Mucosa of descending colon (tissue), 3 donors: ENCODE results near the gene AK9. TPM values are rescaled to one million over a fixed set of nuclear protein-coding genes. Genes with fewer than 3 reads are reported as not detected.

Experiments used
- ATAC-seq: fragments of 200-7000 bp; cut with Tn5 transposase; one replicate; pipeline ENCODE4 v1.9.1; 2020; ENCODE audit warnings: mild to moderate bottlenecking, moderate library complexity
- DNase-seq, 3 donors: peaks; one replicate each; pipeline ENCODE4 v3.0.0-alpha.2; 2020
- H3K36me3 ChIP-seq: fragments of 200-600 bp; one replicate; pipeline ENCODE4 v1.8.0; 2021; ENCODE audit warnings: low read depth, mild to moderate bottlenecking
- H3K4me1 ChIP-seq: fragments of 200-600 bp; one replicate; pipeline ENCODE4 v1.8.0; 2021; ENCODE audit warnings: low read depth, mild to moderate bottlenecking
- H3K4me3 ChIP-seq: fragments of 200-600 bp; one replicate; pipeline ENCODE4 v1.8.0; 2021; ENCODE audit warnings: mild to moderate bottlenecking
- H3K9me3 ChIP-seq: fragments of 200-600 bp; one replicate; pipeline ENCODE4 v1.8.0; 2021; ENCODE audit warnings: mild to moderate bottlenecking
- intact Hi-C, 2 donors: fragments of 100-400 bp; cut with DNase I in 1 of 2; cut with micrococcal nuclease in 1 of 2; formaldehyde crosslinking; loops; one replicate each; pipeline versions ENCODE4 v1.11.0 to v1.11.1; 2022; cut with DNase I, micrococcal nuclease
- total RNA-seq, 3 donors: library from RNA; stranded (reverse); fragmentation: NEBNext Ultra II Directional in 2 of 3; extraction: Animal tissue kit (Norgen Biotek cat#: 25700) in 2 of 3; gene quantifications; one replicate each; pipeline versions ENCODE4 v1.2.1 to v1.2.4, GENCODE V29; 2021 to 2023
- TF ChIP-seq, protein P1 (sequence below): fragments of 200-600 bp; IDR thresholded peaks from one replicate; pipeline ENCODE4 v1.8.0; 2022; ENCODE audit warnings: antibody characterized with exemption, mild to moderate bottlenecking
- donor health status: DM: no; HTN: no; CAD: no; lungs with moderate emphysema.
- donor health status: DM: no; HTN: no; CAD: no.
- donor health status: DM: no; HTN: yes; CAD: no.

AK9 gene
- total RNA-seq, 3 donors from 2014 or later: 7.2 to 15.0 (median 10.9) TPM

GRCh38 chr6:109511832-109512231, 179.2 kb downstream of the AK9 start:
- H3K9me3 ChIP-seq: no peaks in the 10 kb centered on the region
- no peak overlapping the region for H3K4me3 ChIP-seq
- intact Hi-C loops: no loop called here
- no peak for ATAC-seq
- no peak for DNase-seq
- TF ChIP-seq, protein P1, sequence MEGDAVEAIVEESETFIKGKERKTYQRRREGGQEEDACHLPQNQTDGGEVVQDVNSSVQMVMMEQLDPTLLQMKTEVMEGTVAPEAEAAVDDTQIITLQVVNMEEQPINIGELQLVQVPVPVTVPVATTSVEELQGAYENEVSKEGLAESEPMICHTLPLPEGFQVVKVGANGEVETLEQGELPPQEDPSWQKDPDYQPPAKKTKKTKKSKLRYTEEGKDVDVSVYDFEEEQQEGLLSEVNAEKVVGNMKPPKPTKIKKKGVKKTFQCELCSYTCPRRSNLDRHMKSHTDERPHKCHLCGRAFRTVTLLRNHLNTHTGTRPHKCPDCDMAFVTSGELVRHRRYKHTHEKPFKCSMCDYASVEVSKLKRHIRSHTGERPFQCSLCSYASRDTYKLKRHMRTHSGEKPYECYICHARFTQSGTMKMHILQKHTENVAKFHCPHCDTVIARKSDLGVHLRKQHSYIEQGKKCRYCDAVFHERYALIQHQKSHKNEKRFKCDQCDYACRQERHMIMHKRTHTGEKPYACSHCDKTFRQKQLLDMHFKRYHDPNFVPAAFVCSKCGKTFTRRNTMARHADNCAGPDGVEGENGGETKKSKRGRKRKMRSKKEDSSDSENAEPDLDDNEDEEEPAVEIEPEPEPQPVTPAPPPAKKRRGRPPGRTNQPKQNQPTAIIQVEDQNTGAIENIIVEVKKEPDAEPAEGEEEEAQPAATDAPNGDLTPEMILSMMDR: no peak
- no peaks in the 10 kb centered on the region for H3K4me1 ChIP-seq
- no peaks in the 10 kb centered on the region for H3K36me3 ChIP-seq

GRCh38 chr6:109510358-109510757, 180.6 kb downstream of the AK9 start:
- no peaks in the 10 kb centered on the region for H3K36me3 ChIP-seq
- H3K4me3 ChIP-seq: no peak overlapping the region

GRCh38 chr6:109508166-109508860, 182.7 kb downstream of the AK9 start:
- ATAC-seq (no peak), DNase-seq (no peak)
- Histone ChIP-seq H3K9me3 (no peaks in the 10 kb centered on the region), H3K4me3 (no peak overlapping the region), H3K36me3 (no peaks in the 10 kb centered on the region), H3K4me1 (no peaks in the 10 kb centered on the region)
- intact Hi-C loops: no loop called here
- TF ChIP-seq, protein P1: no peak

More at GRCh38 chr6:109510358-109510757, 180.6 kb downstream of the AK9 start:
- no peaks in the 10 kb centered on the region for H3K9me3 ChIP-seq
- TF ChIP-seq, protein P1: no peak
- DNase-seq (no peak), ATAC-seq (no peak)
- intact Hi-C loops: no loop called here
- no peaks in the 10 kb centered on the region for H3K4me1 ChIP-seq

GRCh38 chr6:109507490-109508072, 183.4 kb downstream of the AK9 start:
- Histone ChIP-seq H3K36me3 (no peaks in the 10 kb centered on the region), H3K4me1 (no peaks in the 10 kb centered on the region), H3K4me3 (no peak overlapping the region), H3K9me3 (no peaks in the 10 kb centered on the region)
- intact Hi-C loops: no loop called here
- no peak for DNase-seq
- ATAC-seq: no peak
- TF ChIP-seq, protein P1: no peak

- TF ChIP-seq, protein P1: no peak
- DNase-seq: no peak
- intact Hi-C loops: no loop called here
- H3K4me1 ChIP-seq: no peaks in the 10 kb centered on the region
- H3K36me3 ChIP-seq: no peaks in the 10 kb centered on the region
- H3K4me3 ChIP-seq: no peak overlapping the region
- H3K9me3 ChIP-seq: no peaks in the 10 kb centered on the region
- no peak for ATAC-seq
Observed at GRCh38 chr6:109506841-109507240, 184.2 kb downstream of the AK9 start.
